ENCODE measurements around the gene NRAP.
A peak's percentile ranks its signal among the peaks of the same experiment; 100 is the strongest.

NRAP gene

GRCh38 chr10:113663908-113664307, at the start of gene NRAP:
NRAP (minus strand) TSS chr10:113664041; CDS start chr10:113663882, 159 bp downstream.
- DNase-seq = no peak

DNA sequence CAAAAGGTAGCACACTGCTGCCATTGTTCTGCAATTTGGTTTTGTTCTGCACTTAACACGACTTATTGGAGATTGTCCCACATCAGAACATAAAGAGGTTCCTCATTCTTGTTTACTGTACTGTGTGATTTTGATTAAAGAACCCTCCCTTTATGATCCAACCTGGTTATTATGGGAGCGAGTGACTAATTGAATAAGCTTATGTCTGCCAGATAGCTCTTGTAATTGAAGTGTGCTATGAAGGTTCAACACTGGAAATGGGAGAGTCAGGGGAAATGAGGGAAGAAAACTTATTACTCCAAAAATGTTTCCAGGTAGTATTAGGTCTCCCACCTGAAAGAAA, 49.8 kb upstream of the NRAP start:
- DNase-seq = no peak

GRCh38 chr10:113712755-113713639, 49.2 kb upstream of the NRAP start:
- DNase-seq = no peak

DNA sequence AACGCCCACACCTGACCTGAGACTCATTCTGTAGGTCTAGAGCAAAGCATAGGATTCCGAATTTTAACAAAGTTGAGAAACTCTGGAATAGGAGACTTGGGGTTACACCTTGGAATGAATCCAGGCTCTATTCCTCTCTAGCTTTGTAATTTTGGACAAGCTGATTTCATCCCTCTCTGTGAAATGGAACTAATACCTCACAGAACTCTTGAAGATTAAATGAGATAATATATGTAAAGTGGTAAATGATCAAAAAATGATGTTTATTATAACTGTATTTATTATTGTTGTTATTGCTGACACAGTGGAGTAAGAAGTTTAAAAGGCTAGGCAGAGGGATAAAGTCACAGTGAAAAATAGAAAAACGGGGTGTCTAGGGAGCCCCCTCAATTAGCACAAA, 48.2 kb upstream of the NRAP start:
- no peak for DNase-seq

- no peak for DNase-seq
These were observed 47.3 kb upstream of the NRAP start for GRCh38 chr10:113711142-113711541.

GRCh38 chr10:113709221-113709838, 45.5 kb upstream of the NRAP start:
- no peak for DNase-seq

GRCh38 chr10:113708640-113709039, 44.8 kb upstream of the NRAP start:
- no peak for DNase-seq

DNA sequence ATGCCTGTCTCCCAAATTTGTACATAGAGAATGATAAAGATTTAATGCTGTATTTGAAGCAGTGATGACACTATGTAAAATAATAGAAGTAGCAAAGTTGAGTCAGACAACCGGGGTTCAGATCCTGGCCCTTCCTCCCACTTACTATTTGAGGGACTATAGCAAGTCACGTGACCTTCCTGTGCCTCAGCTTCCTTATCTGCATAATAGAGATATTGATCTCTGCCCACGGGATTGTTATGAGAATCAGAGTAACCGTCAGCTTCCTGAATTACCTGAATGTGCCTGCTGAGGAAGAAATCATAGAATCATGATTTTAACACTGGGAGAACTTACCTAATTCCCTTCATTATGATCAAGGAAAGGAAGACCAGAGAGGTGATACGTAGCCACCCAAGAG, 42.8 kb upstream of the NRAP start:
- no peak for DNase-seq

- DNase-seq = no peak
These were observed 41.5 kb upstream of the NRAP start for GRCh38 chr10:113705344-113705652.

GRCh38 chr10:113704637-113705343, 40.9 kb upstream of the NRAP start:
- peak; percentile 14 to 20 for DNase-seq

- DNase-seq = no peak
These were observed 33.8 kb upstream of the NRAP start for GRCh38 chr10:113697595-113697994.

DNA sequence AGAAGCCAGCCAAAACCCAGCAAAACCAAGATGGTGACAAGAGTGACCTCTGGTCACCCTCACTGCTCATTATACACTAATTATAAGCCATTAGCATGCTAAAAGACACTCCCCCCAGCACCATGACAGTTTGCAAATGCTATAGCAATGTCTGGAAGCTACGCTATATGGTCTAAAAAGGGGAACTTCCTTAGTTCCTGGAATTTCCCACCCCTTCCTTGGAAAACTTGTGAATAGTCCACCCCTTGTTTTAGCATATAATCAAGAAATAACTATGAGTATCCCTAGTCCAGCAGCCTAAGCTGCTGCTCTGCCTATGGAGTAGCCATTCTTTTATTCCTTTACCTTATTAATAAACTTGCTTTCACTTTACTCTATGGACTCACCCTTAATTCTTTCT, 31.9 kb upstream of the NRAP start:
- no peak for DNase-seq

DNA sequence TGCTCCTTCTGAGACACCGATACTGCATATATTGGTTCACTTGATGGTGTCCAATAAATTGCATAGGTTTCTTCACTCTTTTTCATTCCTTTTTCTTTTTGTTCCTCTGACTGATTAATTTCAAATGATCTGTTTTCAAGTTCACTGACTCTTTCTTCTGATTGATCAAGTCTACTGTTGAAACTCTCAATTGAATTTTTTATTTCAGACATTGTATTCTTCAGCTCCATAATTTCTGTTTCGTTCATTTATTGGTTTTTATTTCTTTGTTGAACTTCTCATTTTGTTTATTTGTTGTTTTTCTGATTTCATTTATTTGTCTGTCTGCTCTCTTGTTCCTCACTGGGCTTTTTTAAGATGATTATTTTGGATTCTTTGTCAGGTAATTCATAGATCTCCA, 29.5 kb upstream of the NRAP start:
- DNase-seq = no peak

DNA sequence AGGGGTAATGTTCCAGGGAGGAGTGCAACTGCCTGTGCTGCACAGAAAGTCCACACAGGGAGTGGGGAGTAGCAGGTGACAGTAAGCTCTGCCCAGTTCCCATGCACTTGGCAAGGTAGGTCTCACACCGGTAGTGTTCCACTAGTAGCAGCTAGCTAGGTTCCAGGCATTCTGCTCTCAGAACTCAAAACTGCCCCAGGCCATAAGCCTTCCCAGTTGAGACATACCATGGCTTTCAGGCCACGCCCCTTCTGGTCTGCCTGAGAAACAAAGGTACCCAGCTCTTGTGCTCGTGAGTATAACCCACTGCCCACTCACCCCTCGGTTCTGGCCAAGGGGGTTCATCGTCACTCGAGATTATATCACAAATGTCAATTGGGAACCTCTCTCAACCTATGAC, 28.4 kb upstream of the NRAP start:
- DNase-seq = no peak

- no peak for DNase-seq
These were observed 27.5 kb upstream of the NRAP start for GRCh38 chr10:113691381-113691780.

DNA sequence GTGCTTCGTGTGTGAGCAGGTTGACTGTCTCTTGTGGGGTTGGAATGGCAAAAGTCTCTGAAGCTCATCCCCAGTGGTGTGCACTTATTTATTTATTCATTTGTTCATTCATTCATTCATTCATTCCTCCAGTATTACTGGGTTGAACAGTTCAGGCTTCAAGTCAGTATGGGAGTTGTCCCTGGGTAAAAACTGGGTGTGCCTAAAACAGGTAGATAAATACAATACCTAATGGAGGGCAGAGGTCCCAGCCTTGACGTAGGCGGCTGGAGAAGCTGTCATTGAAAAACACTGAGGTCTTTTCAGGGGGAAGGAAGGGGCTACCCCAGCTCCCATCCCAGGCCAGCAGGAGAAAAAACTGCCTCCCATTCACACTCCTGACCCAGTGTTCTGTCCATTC, 26.9 kb upstream of the NRAP start:
- no peak for DNase-seq

DNA sequence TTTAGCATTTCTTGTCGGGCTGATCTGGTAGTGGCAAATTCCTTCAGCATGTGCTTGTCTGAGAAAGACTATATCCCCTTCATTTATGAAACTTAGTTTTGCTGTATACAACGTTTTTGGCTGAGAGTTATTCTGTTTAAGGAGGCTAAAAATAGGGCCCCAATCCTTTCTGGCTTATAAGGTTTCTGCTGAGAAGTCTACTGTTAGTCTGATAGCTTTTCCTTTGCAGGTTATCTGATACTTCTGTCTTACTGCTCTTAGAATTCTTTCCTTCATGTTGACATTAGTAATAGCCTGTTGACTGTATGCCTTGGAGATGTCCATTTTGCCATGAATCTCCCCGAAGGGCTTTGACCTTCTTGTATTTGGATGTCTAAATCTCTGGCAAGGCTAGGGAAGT, 25.7 kb upstream of the NRAP start:
- DNase-seq = no peak

DNA sequence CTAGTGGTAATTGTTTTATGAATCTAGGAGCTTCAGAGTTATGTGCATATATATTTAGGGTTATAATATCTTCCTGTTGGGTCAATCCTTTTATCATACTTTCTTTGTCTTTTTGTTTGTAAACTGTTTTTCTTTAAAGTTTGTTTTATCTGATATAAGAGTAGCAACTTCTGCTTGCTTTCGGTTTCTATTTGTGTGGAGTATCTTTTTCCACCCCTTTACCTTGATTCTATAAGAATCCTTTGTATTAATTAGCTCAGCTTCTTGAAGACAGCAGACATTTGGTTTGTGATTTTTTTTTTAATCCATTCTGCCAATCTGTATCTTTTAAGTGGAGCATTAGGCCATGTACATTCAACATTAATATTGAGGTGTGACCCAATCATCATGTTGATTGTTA, 25.2 kb upstream of the NRAP start:
- no peak for DNase-seq

DNA sequence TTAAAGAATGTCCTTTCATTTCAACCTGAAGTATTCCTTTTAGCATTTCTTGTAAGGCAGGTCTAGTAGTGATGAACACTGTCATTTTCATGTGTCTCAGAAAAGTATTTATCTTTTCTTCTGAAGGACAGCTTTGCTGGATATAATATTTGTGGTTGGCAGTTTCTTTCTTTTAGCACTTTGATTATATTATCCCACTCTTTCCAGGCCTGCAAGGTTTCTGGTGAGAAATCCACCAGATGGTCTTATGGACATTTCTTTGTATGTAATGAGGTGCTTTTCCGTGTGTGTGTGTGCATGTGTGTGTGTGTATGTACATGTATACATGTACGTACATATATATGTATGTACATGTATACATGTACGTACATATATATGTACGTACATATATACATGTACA, 23.2 kb upstream of the NRAP start:
- no peak for DNase-seq

- DNase-seq = no peak
These were observed 22.2 kb upstream of the NRAP start for GRCh38 chr10:113686028-113686427.

- no peak for DNase-seq
These were observed 19.5 kb upstream of the NRAP start for GRCh38 chr10:113683300-113683699.

DNA sequence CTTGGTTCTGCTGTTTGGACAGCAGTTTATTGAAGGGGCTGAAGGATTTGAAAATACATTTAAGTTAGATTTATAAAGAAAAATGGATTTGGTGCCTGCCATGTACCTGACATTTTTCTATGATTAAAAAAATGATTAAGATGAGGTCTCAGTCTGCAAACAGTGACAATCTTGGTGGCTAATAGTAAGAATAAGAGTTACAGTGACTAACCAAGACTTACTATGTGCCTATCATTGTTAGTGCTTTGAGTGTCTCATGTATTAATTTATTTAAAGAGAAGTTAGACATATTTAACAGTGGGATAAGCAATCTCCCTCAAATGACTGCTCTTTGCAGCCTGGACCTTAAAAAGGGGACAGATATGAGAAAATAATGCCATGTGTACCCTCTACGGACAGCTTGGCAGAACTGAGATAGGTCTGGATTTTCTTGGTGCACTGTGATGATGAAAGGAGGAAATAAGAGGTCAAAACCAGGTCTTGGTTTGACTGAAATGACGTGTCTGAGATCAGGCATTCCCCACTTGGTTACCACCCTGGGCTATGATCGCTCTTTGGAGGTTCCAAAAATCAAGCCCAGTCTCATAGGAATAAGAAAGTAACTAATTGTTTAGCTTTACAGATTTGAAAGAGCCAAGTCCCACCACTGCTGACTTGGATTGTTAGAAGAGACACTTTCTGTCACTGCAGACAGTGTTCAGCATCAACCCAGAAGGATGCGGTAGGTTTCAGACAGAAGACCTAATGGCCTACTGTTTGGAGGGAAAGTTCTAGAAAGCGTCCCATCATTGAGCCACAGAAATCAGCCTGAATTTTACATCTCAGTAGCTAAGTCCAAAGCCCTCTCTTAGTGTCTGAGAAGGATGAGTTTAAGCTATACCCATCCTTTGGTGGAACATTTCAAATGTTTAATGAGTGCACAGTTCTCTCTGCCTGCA, 18.0 kb upstream of the NRAP start:
- peak; percentile 36 to 53 for DNase-seq

Measured in activated CD4-positive, alpha-beta T cell treated with anti-CD3 and anti-CD28 coated beads, Interleukin-2, amount 50 U/mL, for 48 hours (primary cell).